ENCODE results near the gene NTRK3. TPM values are rescaled to one million over a fixed set of nuclear protein-coding genes. Genes with fewer than 3 reads are reported as not detected.

NTRK3 gene
- total RNA-seq, 1 experiment from 2014 or later = not detected

DNA sequence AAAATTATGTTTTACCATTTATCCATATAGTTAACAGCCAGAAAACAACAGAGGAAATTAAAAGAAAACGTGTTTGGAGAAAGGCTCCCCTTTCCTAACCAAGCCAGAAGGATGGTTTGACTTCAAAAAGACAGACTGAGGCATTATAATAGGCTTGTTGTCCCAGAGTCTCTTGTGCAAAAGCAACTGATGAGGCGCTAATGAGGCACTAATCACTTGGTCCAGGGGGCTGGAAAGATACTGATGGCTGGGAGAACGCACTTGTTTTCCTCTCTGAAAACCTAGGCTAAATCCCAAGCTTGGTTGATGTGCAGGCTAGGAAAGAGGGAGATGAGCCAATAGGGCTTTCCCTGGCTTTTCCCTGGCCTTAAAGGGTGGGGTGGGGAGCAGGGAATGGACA, 389.6 kb downstream of the NTRK3 start:
- TF ChIP-seq CTCF (conservative IDR thresholded peaks at IDR 0.05) = no peak
- no peak for TF ChIP-seq EZH2 (IDR thresholded peaks at IDR 0.05; ENCODE audit: low read depth)
- Histone ChIP-seq H3K9me3 (ENCODE audit: insufficient read depth, low read depth) (no peaks in the 10 kb centered on the region; the same call in 1 of the 2 replicates), H3K27me3 (ENCODE audit: insufficient read depth, low read depth) (no peaks in the 10 kb centered on the region), H3K79me2 (ENCODE audit: low read depth) (no peaks in the 10 kb centered on the region), H3K27ac (no peak overlapping the region), H4K20me1 (ENCODE audit: insufficient read depth) (no peaks in the 10 kb centered on the region), H3K4me3 (no peak overlapping the region), H3F3A (ENCODE audit: insufficient read depth, low read depth) (no peaks in the 10 kb centered on the region), H3K4me2 (no peak overlapping the region), H3K36me3 (ENCODE audit: low read depth) (no peaks in the 10 kb centered on the region), H2AFZ (no peak overlapping the region), H3K9me2 (ENCODE audit: insufficient read depth) (no peaks in the 10 kb centered on the region), H3K4me1 (replicated peaks; ENCODE audit: insufficient read depth) (no peaks in the 10 kb centered on the region)
- intact Hi-C loops (cut with micrococcal nuclease; ENCODE audit: unreplicated experiment) = no loop called here
- no TSS peak for BruUV-seq (replicated peaks)
- ChIA-PET CTCF (no interaction called here), POLR2A (ENCODE audit: unreplicated experiment) (no interaction called here)
- no peak for DNase-seq

DNA sequence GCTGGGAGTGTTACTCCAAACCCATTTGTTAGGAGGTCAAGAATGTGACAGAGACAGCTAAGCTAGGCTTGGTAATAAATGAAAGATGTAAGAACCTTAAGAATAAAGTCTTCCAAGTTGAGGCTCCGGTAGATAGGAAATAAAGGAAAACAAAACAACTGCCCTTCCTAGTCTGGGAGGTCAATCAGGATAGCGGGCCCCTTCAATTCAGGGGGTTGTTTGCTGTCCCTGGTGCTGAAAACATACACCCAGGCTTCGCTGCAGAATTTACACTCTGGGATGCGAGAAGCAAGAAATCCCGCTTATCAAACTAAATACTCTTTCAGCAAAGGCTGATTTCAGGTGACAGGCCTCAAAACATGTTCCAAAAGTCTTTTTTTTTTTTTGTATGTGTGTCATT, 393.4 kb downstream of the NTRK3 start:
- Histone ChIP-seq H3K27me3 (ENCODE audit: insufficient read depth, low read depth) (no peaks in the 10 kb centered on the region), H3K27ac (no peak overlapping the region), H4K20me1 (ENCODE audit: insufficient read depth) (no peaks in the 10 kb centered on the region), H3K79me2 (ENCODE audit: low read depth) (no peaks in the 10 kb centered on the region), H3K9me3 (ENCODE audit: insufficient read depth, low read depth) (no peaks in the 10 kb centered on the region), H2AFZ (no peak overlapping the region), H3K9me2 (ENCODE audit: insufficient read depth) (no peaks in the 10 kb centered on the region), H3F3A (ENCODE audit: insufficient read depth, low read depth) (no peaks in the 10 kb centered on the region), H3K36me3 (ENCODE audit: low read depth) (no peaks in the 10 kb centered on the region), H3K4me1 (replicated peaks; ENCODE audit: insufficient read depth) (no peaks in the 10 kb centered on the region), H3K4me3 (no peak overlapping the region), H3K4me2 (no peak overlapping the region)
- no peak for DNase-seq
- ChIA-PET POLR2A (ENCODE audit: unreplicated experiment) (no interaction called here), CTCF (no interaction called here)
- no TSS peak for BruUV-seq (replicated peaks)
- intact Hi-C loops (cut with micrococcal nuclease; ENCODE audit: unreplicated experiment) = no loop called here
- no peak for TF ChIP-seq CTCF (conservative IDR thresholded peaks at IDR 0.05)
- TF ChIP-seq EZH2 (IDR thresholded peaks at IDR 0.05; ENCODE audit: low read depth) = no peak

- no peak overlapping the region for H2AFZ ChIP-seq
- H3K4me1 ChIP-seq (replicated peaks; ENCODE audit: insufficient read depth) = no peaks in the 10 kb centered on the region
- no peaks in the 10 kb centered on the region for H3K27me3 ChIP-seq (ENCODE audit: insufficient read depth, low read depth)
- no peaks in the 10 kb centered on the region for H3K9me3 ChIP-seq (ENCODE audit: insufficient read depth, low read depth)
- no peaks in the 10 kb centered on the region for H3F3A ChIP-seq (ENCODE audit: insufficient read depth, low read depth)
- ChIA-PET CTCF (no interaction called here), POLR2A (ENCODE audit: unreplicated experiment) (no interaction called here)
- H3K4me2 ChIP-seq = no peak overlapping the region
- DNase-seq = no peak
- no peak overlapping the region for H3K27ac ChIP-seq
- H3K36me3 ChIP-seq (ENCODE audit: low read depth) = no peaks in the 10 kb centered on the region
- intact Hi-C loops (cut with micrococcal nuclease; ENCODE audit: unreplicated experiment) = no loop called here
- no peak overlapping the region for H3K4me3 ChIP-seq
- TF ChIP-seq CTCF (conservative IDR thresholded peaks at IDR 0.05) = no peak
- no peak for TF ChIP-seq EZH2 (IDR thresholded peaks at IDR 0.05; ENCODE audit: low read depth)
- no peaks in the 10 kb centered on the region for H3K9me2 ChIP-seq (ENCODE audit: insufficient read depth)
- no peaks in the 10 kb centered on the region for H3K79me2 ChIP-seq (ENCODE audit: low read depth)
- no peaks in the 10 kb centered on the region for H4K20me1 ChIP-seq (ENCODE audit: insufficient read depth)
- BruUV-seq (replicated peaks) = no TSS peak
Observed at GRCh38 chr15:87860743-87861142, 395.8 kb downstream of the NTRK3 start.

Measured in PC-9 (cell line).